Measurements from ENCODE around the gene ACADS.

The ACADS gene

DNA sequence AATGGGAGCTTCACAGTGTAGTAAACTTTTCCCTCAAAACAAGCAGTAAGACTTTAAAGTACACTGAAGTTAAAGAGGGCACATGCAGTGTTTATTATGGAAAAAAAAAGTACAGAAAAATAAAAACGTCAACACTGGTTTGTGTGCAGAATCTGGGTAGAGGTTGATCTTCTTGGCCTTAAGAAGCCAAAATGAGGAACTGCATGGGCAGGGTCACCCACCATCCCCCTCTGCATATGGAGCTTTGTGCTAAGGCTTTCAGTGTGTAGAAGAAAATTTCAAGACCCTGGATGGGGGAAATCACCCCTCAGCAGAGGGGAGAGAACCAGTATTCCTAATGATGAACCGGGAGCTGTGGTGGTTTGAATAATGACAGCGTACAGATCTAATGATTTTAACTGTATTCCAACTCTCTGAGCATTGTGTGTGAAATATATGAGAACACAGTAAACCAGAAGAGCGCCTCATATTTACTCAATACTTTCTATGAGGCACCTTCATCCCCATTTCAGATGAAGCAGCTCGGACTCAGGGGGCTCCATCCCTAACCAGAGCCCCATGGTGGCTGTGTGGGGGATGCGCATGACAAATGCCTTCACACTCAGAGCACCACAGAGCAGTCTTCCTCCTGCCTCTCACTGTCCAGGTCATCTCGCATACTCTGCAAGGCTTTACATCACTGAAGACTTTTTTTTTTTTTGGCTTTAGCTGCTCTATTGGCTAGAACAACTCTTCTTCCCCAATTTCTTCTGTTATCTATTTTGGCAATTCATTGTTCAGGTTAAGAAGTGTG lies 33.4 kb downstream of the ACADS start:
- no peak for DNase-seq

DNA sequence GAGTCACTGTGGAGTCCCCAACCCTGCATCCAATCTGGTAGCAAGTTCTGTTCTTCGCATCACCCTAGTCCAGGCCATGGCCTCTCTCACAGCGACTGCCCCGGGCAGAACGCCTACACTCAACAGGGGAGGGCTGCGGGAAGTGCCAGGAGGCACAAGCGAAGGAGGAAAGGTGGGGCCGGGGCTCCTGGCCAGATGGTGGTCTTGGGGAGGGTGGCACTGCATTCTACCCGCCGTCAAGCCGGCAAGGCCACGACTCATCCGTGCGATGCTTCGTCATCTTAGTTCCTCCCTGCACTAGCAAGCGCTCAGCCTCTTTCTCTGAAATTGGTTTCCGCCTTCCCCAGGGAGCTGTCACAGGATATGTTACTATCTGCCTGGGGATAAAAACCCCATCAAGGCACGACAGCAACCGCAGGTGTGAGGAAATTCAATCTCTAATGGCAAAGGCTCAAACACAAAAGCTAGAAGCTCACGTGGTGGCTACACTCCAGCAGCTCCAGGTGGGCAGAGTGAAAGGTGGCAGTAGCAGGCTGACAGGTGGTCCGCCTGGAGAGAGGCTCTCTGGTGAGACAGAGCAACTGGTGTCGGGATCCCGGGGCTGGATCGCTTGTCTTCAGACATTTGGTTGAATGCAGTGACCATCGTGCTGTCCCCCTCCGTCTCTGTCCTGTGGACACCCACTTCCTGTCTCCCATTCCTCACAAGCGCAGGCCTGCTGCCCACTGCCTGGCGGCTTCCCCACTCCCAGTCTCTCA lies 34.1 kb downstream of the ACADS start:
- DNase-seq: no peak

DNA sequence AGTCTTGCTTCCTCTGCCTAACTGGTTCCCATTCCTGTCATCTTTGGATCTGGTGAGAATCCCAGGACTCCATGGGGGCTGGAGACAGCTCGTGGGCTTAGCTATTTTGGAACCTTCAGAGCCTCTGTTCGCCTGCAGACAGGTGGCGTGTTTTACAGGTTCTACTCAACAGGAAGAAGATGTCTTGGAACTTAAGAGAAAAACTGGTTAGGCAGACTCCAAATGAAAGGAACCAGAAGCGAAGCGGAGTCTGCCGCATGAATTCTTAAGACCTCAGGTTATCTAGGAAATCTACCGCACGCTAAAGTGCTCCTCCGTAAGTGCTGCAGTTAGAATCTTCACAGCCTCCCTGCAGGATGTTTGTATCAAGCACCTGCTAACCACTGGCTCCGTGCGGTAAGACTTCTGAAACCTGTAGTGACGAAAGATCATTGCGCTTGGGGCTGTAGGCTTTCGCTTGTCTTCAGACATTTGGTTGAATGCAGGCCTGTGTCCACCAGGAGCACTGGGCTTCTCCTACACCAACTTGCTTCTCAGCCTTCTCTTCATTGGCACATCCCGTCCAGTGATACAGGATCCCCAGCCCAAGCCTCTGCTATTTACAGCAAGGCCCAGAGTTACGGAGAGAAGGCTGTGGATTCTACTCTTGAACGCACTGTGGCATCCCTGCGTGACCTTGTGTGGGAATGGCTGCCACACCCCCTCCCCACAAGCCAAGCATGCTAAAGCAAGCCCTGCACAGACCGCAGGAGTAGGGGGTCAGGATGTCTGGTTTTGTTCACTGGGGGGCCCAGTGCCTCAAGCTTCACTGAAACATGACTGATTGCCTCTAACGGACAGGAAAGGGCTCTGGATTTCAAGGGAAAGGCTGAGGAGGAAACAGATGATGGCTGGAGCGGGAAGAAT lies 35.0 kb downstream of the ACADS start:
- no peak for DNase-seq

GRCh38 chr12:120761519-120761934 lies 35.9 kb downstream of the ACADS start:
- DNase-seq: no peak

GRCh38 chr12:120762086-120762485 lies 36.5 kb downstream of the ACADS start:
- DNase-seq: no peak

GRCh38 chr12:120763250-120763649 lies 37.6 kb downstream of the ACADS start:
- DNase-seq: no peak

DNA sequence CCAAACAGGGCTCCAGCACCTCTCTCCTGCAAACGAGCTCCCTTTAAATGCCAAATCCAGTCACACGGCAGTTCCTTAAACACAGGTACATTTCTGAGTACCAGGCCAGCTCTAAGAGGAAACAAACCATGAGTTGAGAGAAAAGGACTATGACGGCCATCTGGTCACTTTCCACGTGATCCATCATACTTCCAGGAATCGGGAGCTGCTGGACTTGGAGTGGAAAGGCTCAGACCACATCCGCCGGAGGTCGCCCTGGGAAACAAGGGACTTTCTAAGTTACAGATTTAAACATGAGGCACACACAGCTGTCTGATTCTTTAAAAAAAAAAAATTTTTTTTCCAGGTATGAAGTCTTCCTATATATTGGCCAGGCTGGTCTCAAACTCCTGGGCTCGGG lies 39.2 kb downstream of the ACADS start:
- no peak for DNase-seq

DNA sequence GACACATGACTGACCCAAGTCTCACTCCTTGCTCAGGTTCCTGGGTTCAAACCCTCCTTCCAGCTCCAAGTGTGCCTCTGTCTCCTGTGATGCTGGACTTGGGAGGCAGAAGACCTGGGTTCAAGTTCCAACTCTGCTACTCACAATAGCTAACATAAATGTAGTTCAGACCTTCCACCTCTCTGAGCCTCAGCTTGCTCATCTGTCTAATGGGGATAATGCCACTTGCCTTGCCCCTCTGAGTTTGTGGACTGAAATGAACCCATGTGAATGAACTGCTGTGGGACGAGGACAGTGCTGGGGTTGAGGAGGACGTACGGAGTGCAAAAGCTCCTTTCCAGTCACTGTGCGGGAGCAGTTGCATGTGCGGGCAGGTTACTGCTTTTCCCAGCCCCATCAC lies 40.9 kb downstream of the ACADS start:
- DNase-seq: no peak

DNA sequence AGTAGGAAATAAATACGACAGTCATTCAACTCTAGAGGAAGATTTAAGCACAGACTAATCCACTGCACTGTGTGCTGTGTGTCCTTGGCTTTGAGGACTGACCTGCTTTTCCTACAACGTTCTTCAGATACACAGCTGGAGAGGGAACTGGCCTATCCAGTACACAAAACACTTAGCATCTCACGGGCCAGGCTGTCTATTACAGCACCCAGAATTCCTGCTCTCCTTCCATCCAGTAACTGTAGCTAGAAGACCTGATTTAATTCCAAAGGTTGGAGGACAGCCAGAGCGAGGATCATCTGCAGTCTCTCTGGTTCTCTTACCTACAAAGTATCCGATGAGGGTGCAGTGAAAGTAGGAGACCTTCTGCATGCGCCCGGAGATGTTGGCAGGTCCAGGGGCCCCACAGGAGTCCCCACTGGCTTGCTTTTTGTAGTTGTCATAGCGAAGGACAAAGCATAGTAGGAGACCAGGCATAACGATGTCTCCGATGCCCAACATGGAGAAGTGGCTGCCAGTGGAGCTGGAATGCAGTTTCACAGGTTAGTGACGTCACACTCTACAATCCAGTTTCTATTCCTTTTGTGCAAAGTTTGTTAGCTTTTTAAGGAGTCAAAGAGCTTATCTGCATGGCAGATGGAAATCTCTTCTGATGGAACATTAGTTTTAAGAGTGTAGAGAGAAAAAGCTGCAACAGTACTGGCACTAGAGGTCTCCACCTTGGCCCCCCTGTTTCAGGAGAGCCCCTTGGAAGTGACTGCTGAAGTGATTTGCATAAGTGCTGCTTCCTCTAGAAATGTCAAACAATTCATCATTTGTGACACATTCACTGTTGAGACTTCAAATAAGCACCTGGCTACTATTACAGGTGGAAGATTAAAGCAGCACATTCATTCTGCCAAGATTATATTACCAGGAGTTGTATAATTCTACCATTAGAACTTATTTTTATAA lies 41.7 kb downstream of the ACADS start:
- no peak for DNase-seq

DNA sequence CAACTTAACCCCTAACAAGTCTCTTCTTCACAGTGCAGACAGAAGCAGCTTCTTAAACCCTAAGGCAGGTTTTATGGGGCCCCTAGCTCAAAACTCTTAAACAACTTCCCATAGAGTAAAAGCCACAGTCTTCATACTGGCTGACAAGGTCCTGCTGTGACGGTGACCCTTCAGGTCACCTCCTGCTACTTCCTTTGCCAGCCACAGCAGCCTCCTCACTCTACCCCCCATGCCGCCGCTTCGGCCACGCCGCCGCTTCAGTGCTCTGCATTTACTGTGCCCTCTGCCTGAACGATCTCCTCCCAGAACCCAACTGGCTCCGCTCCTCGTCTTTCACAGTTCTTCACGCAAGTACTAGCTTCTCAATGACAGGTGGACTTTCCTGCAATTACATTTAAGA lies 45.5 kb downstream of the ACADS start:
- DNase-seq: no peak

DNA sequence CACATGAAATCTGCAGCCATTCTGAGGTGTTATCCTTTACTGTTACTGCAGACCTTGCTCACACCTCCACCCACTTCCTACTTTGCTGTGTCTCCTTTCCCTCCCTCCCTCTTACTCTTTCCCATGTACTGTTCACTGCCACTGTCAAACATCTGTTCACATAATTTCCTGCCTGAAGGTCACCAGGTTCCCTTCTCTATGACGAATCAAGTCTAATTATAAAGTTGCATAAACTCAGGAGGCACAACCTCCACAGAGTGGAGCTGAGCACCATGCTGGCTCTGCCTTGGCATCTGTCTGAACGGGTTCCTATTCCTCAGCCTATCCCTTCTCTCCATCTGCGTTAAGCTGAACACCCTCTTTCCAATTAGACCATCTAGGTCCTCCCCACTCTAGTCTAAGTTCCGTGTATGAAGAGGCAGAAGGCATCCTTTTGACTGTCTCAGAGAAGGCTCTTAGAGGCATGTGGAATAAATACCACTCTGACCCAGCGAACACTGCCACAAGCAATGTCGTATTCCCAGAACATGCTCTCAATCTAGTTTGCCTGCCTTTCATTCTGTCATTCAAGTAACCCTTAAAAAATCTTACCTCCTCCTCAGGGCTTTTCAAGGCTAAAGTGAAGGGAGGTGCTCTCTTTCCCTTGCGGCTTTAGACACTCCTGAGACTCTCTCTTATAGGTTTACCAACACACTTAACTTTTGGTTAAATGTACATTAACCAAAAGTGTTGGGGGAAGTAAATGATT lies 48.7 kb downstream of the ACADS start:
- DNase-seq: no peak

DNA sequence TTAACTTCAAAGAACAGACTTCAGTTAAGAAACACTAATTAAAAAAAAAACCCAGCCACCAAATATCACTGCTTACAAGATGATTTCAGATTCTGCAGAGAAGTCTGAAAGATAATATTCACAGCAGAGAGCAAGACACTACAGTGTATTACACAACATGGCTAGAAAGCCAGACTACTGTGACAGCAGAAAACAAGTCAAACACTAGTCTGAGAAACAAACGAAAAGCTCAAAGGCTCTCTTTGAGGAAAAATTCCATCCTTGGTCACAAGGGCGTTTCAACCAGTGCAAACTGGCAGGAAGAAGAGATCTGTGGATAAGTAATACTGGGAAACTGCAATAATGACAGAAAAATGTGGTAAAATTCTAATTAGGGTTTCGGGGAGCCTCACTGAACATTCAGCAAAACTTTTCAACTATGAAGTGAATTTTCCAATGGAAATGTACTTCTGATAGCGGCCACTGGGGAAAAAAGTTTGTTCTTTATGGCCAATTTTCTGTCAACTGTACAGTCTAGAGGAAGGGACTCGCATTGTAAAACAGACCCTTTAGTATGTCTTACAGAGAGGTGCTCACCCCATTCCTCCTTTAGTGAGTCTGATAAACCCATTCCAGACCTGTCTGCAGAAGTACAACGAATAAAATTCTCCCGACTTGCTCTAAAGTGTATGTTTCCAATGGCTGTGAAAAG lies 50.4 kb downstream of the ACADS start:
- no peak for DNase-seq

GRCh38 chr12:120783197-120783596 lies 57.6 kb downstream of the ACADS start:
- no peak for DNase-seq

GRCh38 chr12:120784804-120785203 lies 59.2 kb downstream of the ACADS start:
- no peak for DNase-seq

GRCh38 chr12:120787889-120788288 lies 62.3 kb downstream of the ACADS start:
- no peak for DNase-seq

Measured in NCI-H524 treated with DMSO at 0.1 percent for 48 hours (cell line).